IMR-90 (cell line): Measurements from ENCODE around the gene NLGN2. TPM values are rescaled to one million over a fixed set of nuclear protein-coding genes. Genes with fewer than 3 reads are reported as not detected.

ENCODE experiments used
- ATAC-seq: fragments of 200-7000 bp; cut with Tn5 transposase; 2 replicates; pipeline ENCODE4 v1.9.1; 2020; ENCODE audit warnings: low read depth, mild to moderate bottlenecking, moderate library complexity
- BruUV-seq: library from RNA; stranded (reverse); fragments of 400-500 nt; replicated peaks from 2 replicates; lab custom pipeline; 2021; lab: Mats Ljungman, UMichigan
- CTCF ChIA-PET: fragments of 300-600 bp; formaldehyde crosslinking; extraction: SDS; loops from one replicate; lab custom pipeline; 2021; ENCODE audit warnings: antibody characterized with exemption; lab: Yijun Ruan, JAX
- POLR2A ChIA-PET: fragments of 300-600 bp; sonication (Branson Sonifier 250); formaldehyde crosslinking; loops from one replicate; lab custom pipeline; 2022; ENCODE audit warnings: antibody characterized with exemption; ENCODE audit not compliant: unreplicated experiment; lab: Charles Lee
- DNase-seq: peaks from one replicate; pipeline ENCODE4 v3.0.0; 2013
- H2AFZ ChIP-seq: replicated peaks from 2 replicates; pipeline ENCODE3; 2013; ENCODE audit warnings: low read length, mild to moderate bottlenecking; ENCODE audit not compliant: poor library complexity
- H2AK5ac ChIP-seq: 2 replicates; pipeline ENCODE4 v1.6.1; 2013; ENCODE audit warnings: low read depth, low read length, inconsistent platforms
- H2AK9ac ChIP-seq: replicated peaks from 2 replicates; pipeline ENCODE3; 2013; ENCODE audit warnings: mild to moderate bottlenecking, low read depth, low read length, moderate library complexity; ENCODE audit not compliant: poor library complexity
- H2BK120ac ChIP-seq: 2 replicates; pipeline ENCODE4 v1.6.1; 2013; ENCODE audit warnings: low read depth, low read length, inconsistent platforms
- H2BK15ac ChIP-seq: 3 replicates; pipeline ENCODE4 v1.6.1; 2013; ENCODE audit warnings: low read depth, low read length, inconsistent platforms
- H2BK20ac ChIP-seq: 2 replicates; pipeline ENCODE4 v1.6.1; 2013; ENCODE audit warnings: low read depth, mild to moderate bottlenecking, inconsistent platforms, low read length, moderate library complexity
- H2BK5ac ChIP-seq: 2 replicates; pipeline ENCODE4 v1.6.1; 2013; ENCODE audit warnings: mild to moderate bottlenecking, low read depth, low read length, inconsistent platforms; ENCODE audit not compliant: poor library complexity, severe bottlenecking
- H3K14ac ChIP-seq: replicated peaks from 2 replicates; pipeline ENCODE4 v1.6.1; 2013; ENCODE audit warnings: low read depth, low read length, inconsistent platforms
- H3K18ac ChIP-seq: 2 replicates; pipeline ENCODE4 v1.6.1; 2013; ENCODE audit warnings: low read depth, low read length, control low read depth
- H3K23ac ChIP-seq: 2 replicates; pipeline ENCODE4 v1.6.1; 2013; ENCODE audit warnings: low read depth, low read length, inconsistent platforms
- H3K27ac ChIP-seq: 2 replicates; pipeline ENCODE4 v1.5.1; 2013; ENCODE audit warnings: mild to moderate bottlenecking, control low read depth, low read length; ENCODE audit not compliant: insufficient read depth
- H3K27me3 ChIP-seq: 2 replicates; pipeline ENCODE4 v1.6.1; 2013; ENCODE audit warnings: low read length; ENCODE audit not compliant: control insufficient read depth, insufficient read depth
- H3K36me3 ChIP-seq: 2 replicates; pipeline ENCODE4 v1.6.1; 2013; ENCODE audit warnings: low read length, mixed read lengths; ENCODE audit not compliant: control insufficient read depth, insufficient read depth
- H3K4ac ChIP-seq: 2 replicates; pipeline ENCODE4 v1.6.1; 2013; ENCODE audit warnings: low read depth, low read length, inconsistent platforms
- H3K4me1 ChIP-seq: 2 replicates; pipeline ENCODE4 v1.6.1; 2013; ENCODE audit warnings: low read length, mixed read lengths; ENCODE audit not compliant: control insufficient read depth, insufficient read depth
- H3K4me2 ChIP-seq: 2 replicates; pipeline ENCODE4 v1.6.1; 2013; ENCODE audit warnings: low read depth, mild to moderate bottlenecking, control low read depth, low read length, moderate library complexity
- H3K4me3 ChIP-seq: 2 replicates; pipeline ENCODE4 v1.5.1; 2013; ENCODE audit warnings: low read depth, mild to moderate bottlenecking, control low read depth, low read length, moderate library complexity; ENCODE audit not compliant: insufficient read depth
- H3K56ac ChIP-seq: 2 replicates; pipeline ENCODE4 v1.6.1; 2013; ENCODE audit warnings: low read length, inconsistent platforms; ENCODE audit not compliant: insufficient read depth; ENCODE audit errors: extremely low read depth
- H3K79me1 ChIP-seq, 2 experiments: 2 replicates each; pipeline ENCODE4 v1.6.1; 2013; ENCODE audit warnings: low read length in 2 of 2, inconsistent platforms in 1 of 2, low read depth in 1 of 2
- H3K9ac ChIP-seq: 2 replicates; pipeline ENCODE4 v1.6.1; 2013; ENCODE audit warnings: low read depth, low read length, control low read depth
- H3K9me1 ChIP-seq: 2 replicates; pipeline ENCODE4 v1.6.1; 2013; ENCODE audit warnings: low read length, inconsistent platforms; ENCODE audit not compliant: insufficient read depth
- H3K9me3 ChIP-seq: 2 replicates; pipeline ENCODE4 v1.6.1; 2013; ENCODE audit warnings: low read length; ENCODE audit not compliant: control insufficient read depth, insufficient read depth
- H4K20me1 ChIP-seq: 2 replicates; pipeline ENCODE4 v1.6.1; 2013; ENCODE audit warnings: low read length, inconsistent platforms; ENCODE audit not compliant: insufficient read depth
- H4K5ac ChIP-seq: 2 replicates; pipeline ENCODE4 v1.6.1; 2013; ENCODE audit warnings: mild to moderate bottlenecking, low read depth, low read length, control low read depth
- H4K8ac ChIP-seq, 2 experiments: 2 replicates each; pipeline ENCODE4 v1.6.1; 2013; ENCODE audit warnings: low read depth in 2 of 2, low read length in 2 of 2, control low read depth in 1 of 2, inconsistent platforms in 1 of 2
- H4K91ac ChIP-seq: 2 replicates; pipeline ENCODE4 v1.6.1; 2013; ENCODE audit warnings: low read depth, low read length, inconsistent platforms; ENCODE audit not compliant: insufficient read depth
- CEBPB ChIP-seq: IDR thresholded peaks from 2 replicates; pipeline ENCODE4 v1.6.1; 2012; ENCODE audit warnings: low read depth, low read length, improper control_type of control experiment
- CTCF ChIP-seq: conservative IDR thresholded peaks from 2 replicates; pipeline ENCODE4 v1.5.1; 2012; ENCODE audit warnings: mild to moderate bottlenecking, low read depth, low read length, improper control_type of control experiment
- ELK1 ChIP-seq: fragments of 150-350 bp; IDR thresholded peaks from 2 replicates; pipeline ENCODE4 v1.6.1; 2016; ENCODE audit warnings: low read depth, mild to moderate bottlenecking, low read length, moderate library complexity, borderline replicate concordance
- MAZ ChIP-seq: IDR thresholded peaks from 2 replicates; pipeline ENCODE4 v1.6.1; 2012; ENCODE audit warnings: low read depth, mild to moderate bottlenecking, low read length, improper control_type of control experiment, moderate library complexity, borderline replicate concordance
- MXI1 ChIP-seq: IDR thresholded peaks from 2 replicates; pipeline ENCODE4 v1.6.1; 2012; ENCODE audit warnings: low read depth, mild to moderate bottlenecking, low read length, moderate library complexity, borderline replicate concordance
- NFE2L2 ChIP-seq: fragments of 150-350 bp; IDR thresholded peaks from 2 replicates; pipeline ENCODE4 v1.6.1; 2016; ENCODE audit warnings: low read depth, mild to moderate bottlenecking, low read length
- POLR2A ChIP-seq: IDR thresholded peaks from 2 replicates; pipeline ENCODE4 v1.6.1; 2012; ENCODE audit warnings: mild to moderate bottlenecking, low read depth, low read length
- RAD21 ChIP-seq: IDR thresholded peaks from 2 replicates; pipeline ENCODE4 v1.6.1; 2012; ENCODE audit warnings: low read length, improper control_type of control experiment
- RCOR1 ChIP-seq: IDR thresholded peaks from 2 replicates; pipeline ENCODE4 v1.6.1; 2012; ENCODE audit warnings: mild to moderate bottlenecking, low read length, improper control_type of control experiment; ENCODE audit not compliant: insufficient replicate concordance
- RFX5 ChIP-seq: IDR thresholded peaks from 2 replicates; pipeline ENCODE4 v1.8.0; 2012; ENCODE audit warnings: low read depth, mild to moderate bottlenecking, low read length, moderate library complexity
- WGBS, 2 experiments: methylation state at CpG; one replicate each; pipeline versions ENCODE4 v1.1.5 to v1.1.7; 2013; ENCODE audit warnings: missing lambda C conversion rate in 2 of 2; ENCODE audit not compliant: insufficient read length in 1 of 2; ENCODE audit errors: extremely low coverage in 2 of 2; 5-methylcytosine and 5-hydroxymethylcytosine counted together
- dilution Hi-C: fragments of 300-500 bp; cut with HindIII; formaldehyde crosslinking; loops from one replicate; pipeline ENCODE4 v1.14.3; 2018; ENCODE audit warnings: low sequenced_read_pairs; ENCODE audit not compliant: unreplicated experiment
- in situ Hi-C: fragments of 300-500 bp; cut with MboI; formaldehyde crosslinking; loops from 3 replicates; pipeline ENCODE4 v1.14.3; 2019; ENCODE audit warnings: low sequenced_read_pairs, inconsistent platforms, mixed read lengths
- intact Hi-C: fragments of 100-400 bp; cut with micrococcal nuclease; formaldehyde crosslinking; loops from 2 replicates; pipeline ENCODE4 v1.10.0; 2022
- polyA plus RNA-seq, 3 experiments: library from polyadenylated mRNA; depleted of rRNA; stranded (reverse); fragments of >200 nt; gene quantifications; 2 replicates each; pipeline ENCODE4 v1.2.3, GENCODE V29; 2012; ENCODE audit warnings: low replicate concordance in 1 of 3
- total RNA-seq: library from RNA; depleted of rRNA; stranded (reverse); fragments of >200 nt; gene quantifications from 2 replicates; pipeline ENCODE4 v1.2.3, GENCODE V29; 2012

Gene NLGN2
- total and polyA plus RNA-seq, 2 of the 4 experiments (the other 2 are of a cell fraction), result 1.8 to 38.1 TPM

GRCh38 chr17:7391307-7391706 is 16.3 kb upstream of the NLGN2 start:
- Histone ChIP-seq H2BK120ac (no peak overlapping the region), H2BK5ac (no peak overlapping the region), H2AFZ (no peak overlapping the region), H3K23ac (no peak overlapping the region), H3K27me3 (no peaks in the 10 kb centered on the region), H2BK20ac (no peak overlapping the region), H4K8ac (no peak overlapping the region), H3K36me3 (peaks cover 44% of the 10 kb centered on the region), H3K27ac (no peak overlapping the region), H3K4ac (no peak overlapping the region), H3K4me1 (peaks cover 8% of the 10 kb centered on the region), H3K9ac (no peak overlapping the region), H4K91ac (no peak overlapping the region), H3K4me3 (no peak overlapping the region), H3K14ac (no peak overlapping the region), H3K9me1 (peaks cover 7% of the 10 kb centered on the region; the same call in 1 of the 2 replicates), H4K5ac (no peak overlapping the region), H3K79me1 (peaks cover 14 to 32% of the 10 kb centered on the region in 2 experiments), H2BK15ac (no peak overlapping the region), H2AK5ac (no peak overlapping the region), H2AK9ac (no peak overlapping the region), H3K56ac (no peak overlapping the region), H3K4me2 (no peak overlapping the region), H3K9me3 (no peaks in the 10 kb centered on the region), H3K18ac (no peak overlapping the region), H4K20me1 (no peaks in the 10 kb centered on the region)
- POLR2A ChIA-PET, result no interaction called here
- WGBS, 2 experiments, result no CpG with 5 or more reads among the region's 2 CpGs
- no peak for ATAC-seq
- dilution Hi-C loops, result no loop called here
- CTCF ChIA-PET, result no interaction called here
- intact Hi-C loops, result no loop called here
- DNase-seq, result no peak
- no peak for TF ChIP-seq CEBPB
- TF ChIP-seq RAD21, result no peak
- no peak for TF ChIP-seq MXI1
- no peak for TF ChIP-seq RFX5
- no peak for TF ChIP-seq RCOR1
- no peak for TF ChIP-seq MAZ
- TF ChIP-seq CTCF, result no peak
- no peak for TF ChIP-seq ELK1
- TF ChIP-seq POLR2A, result no peak
- no peak for TF ChIP-seq NFE2L2
- BruUV-seq, result no TSS peak
- in situ Hi-C loops, result loop anchor here (5.0 kb wide), 1 partner anchor 34 kb away; the partner anchor contains the start of gene TMEM95
